ENCODE results near the gene GARIN5B. TPM values are rescaled to one million over a fixed set of nuclear protein-coding genes. Genes with fewer than 3 reads are reported as not detected.

The GARIN5B gene
- polyA plus RNA-seq, 1 of the 3 experiments (the other 2 are of a cell fraction), result not detected

- ChIA-PET CTCF (interaction anchor here (0.6 to 2.4 kb wide), 7 partner anchors 12 to 60 kb away, joined by 3 to 11 read pairs (median 4); partner anchors contain the start of genes HSPBP1 and TMEM238), POLR2A (interaction anchor here (0.6 to 2.0 kb wide), 12 partner anchors 10 to 314 kb away, joined by 3 to 21 read pairs (median 3); partner anchors contain the start of genes PPP6R1, TMEM238 and UBE2S)
- WGBS (ENCODE audit: low lambda C conversion rate), result 6% methylated on average over 24 of the region's 44 CpGs
- H2AFZ ChIP-seq (ENCODE audit: low read depth), result no peak overlapping the region
- TF ChIP-seq MXI1 (IDR thresholded peaks at IDR 0.05; ENCODE audit: low read depth, low read length) (no peak), POLR2AphosphoS5 (IDR thresholded peaks at IDR 0.05; ENCODE audit: low read depth, low read length) (peak; percentile 67), FOSL2 (IDR thresholded peaks at IDR 0.05; ENCODE audit: borderline replicate concordance, low read depth) (no peak)
- no peaks in the 10 kb centered on the region for H3K9me3 ChIP-seq
- H4K20me1 ChIP-seq (ENCODE audit: insufficient read depth), result no peaks in the 10 kb centered on the region
- peaks cover 9% of the 10 kb centered on the region; the same call in 1 of the 2 replicates for H3K79me2 ChIP-seq (ENCODE audit: insufficient read depth)
- peak overlapping the region; percentile 100 for H3K4me2 ChIP-seq
- peaks cover 0 to 4% of the 10 kb centered on the region in 2 experiments for H3K36me3 ChIP-seq (replicated peaks in 1 of 2; ENCODE audit: control insufficient read depth in 1 of 2, insufficient read depth in 2 of 2, low read length in 1 of 2)
- H3K9ac ChIP-seq, result peak overlapping the region; percentile 85
- H3K4me3 ChIP-seq (ENCODE audit: low read depth in 2 of 2, low read length in 1 of 2), result peak overlapping the region; percentile 73 to 75
- no peaks in the 10 kb centered on the region for H3K27me3 ChIP-seq (ENCODE audit: insufficient read depth)
- H3K27ac ChIP-seq (ENCODE audit: low read depth in 2 of 2, low read length in 1 of 2), result peak overlapping the region; percentile 56 to 87; a peak in 3 of 4 replicates
- H3F3A ChIP-seq (replicated peaks; ENCODE audit: insufficient read depth), result no peaks in the 10 kb centered on the region
- DNase-seq, result peak; percentile 63
- no peaks in the 10 kb centered on the region for H3K9me2 ChIP-seq
- peaks cover 0 to 37% of the 10 kb centered on the region in 2 experiments; a peak in 2 of 4 replicates for H3K4me1 ChIP-seq (ENCODE audit: control insufficient read depth in 1 of 2, insufficient read depth in 2 of 2, low read depth in 1 of 2, low read length in 1 of 2)
These were observed 22.9 kb downstream of the GARIN5B start for GRCh38 chr19:55339889-55340783.

GRCh38 chr19:55339105-55339888, 23.8 kb downstream of the GARIN5B start, which contains the start of gene KMT5C:
Gene KMT5C (plus strand): TSS chr19:55339876. CDS start chr19:55341937, 2,061 bp downstream.
- Histone ChIP-seq H4K20me1 (ENCODE audit: insufficient read depth) (no peaks in the 10 kb centered on the region), H3K79me2 (ENCODE audit: insufficient read depth) (peaks cover 9% of the 10 kb centered on the region; the same call in 1 of the 2 replicates), H3K36me3 (replicated peaks in 1 of 2; ENCODE audit: control insufficient read depth in 1 of 2, insufficient read depth in 2 of 2, low read length in 1 of 2) (peaks cover 0 to 4% of the 10 kb centered on the region in 2 experiments), H3K27me3 (ENCODE audit: insufficient read depth) (no peaks in the 10 kb centered on the region), H3K4me3 (ENCODE audit: low read depth in 2 of 2, low read length in 1 of 2) (peak within 1 kb of the TSS; percentile 75), H3K9me2 (no peaks in the 10 kb centered on the region), H2AFZ (ENCODE audit: low read depth) (peak within 1 kb of the TSS; percentile 90; the same call in 1 of the 2 replicates), H3K9ac (peak within 1 kb of the TSS; percentile 99), H3F3A (replicated peaks; ENCODE audit: insufficient read depth) (no peaks in the 10 kb centered on the region), H3K4me2 (peak within 1 kb of the TSS; percentile 100), H3K27ac (ENCODE audit: low read depth in 2 of 2, low read length in 1 of 2) (peak within 1 kb of the TSS; percentile 97 to 98), H3K9me3 (no peaks in the 10 kb centered on the region), H3K4me1 (ENCODE audit: control insufficient read depth in 1 of 2, insufficient read depth in 2 of 2, low read depth in 1 of 2, low read length in 1 of 2) (peaks cover 0 to 29% of the 10 kb centered on the region in 2 experiments; a peak in 2 of 4 replicates)
- ChIA-PET POLR2A (interaction anchor here (0.6 to 2.0 kb wide), 15 partner anchors 14 to 1227 kb away, joined by 3 to 21 read pairs (median 4); partner anchors contain the start of genes PPP6R1, TMEM238, TMEM86B and UBE2S), CTCF (interaction anchor here (0.8 to 2.4 kb wide), 9 partner anchors 11 to 59 kb away, joined by 3 to 11 read pairs (median 4); partner anchors contain the start of gene HSPBP1)
- peak; percentile 97 for DNase-seq
- 0% methylated on average over 48 of the region's 63 CpGs for WGBS (ENCODE audit: low lambda C conversion rate)
- TF ChIP-seq RAD21 (IDR thresholded peaks at IDR 0.05; ENCODE audit: low read length), result peak; percentile 8; the same call in 1 of the 2 replicates
- TF ChIP-seq FOXJ3 (CRISPR knock-in tag; IDR thresholded peaks at IDR 0.05), result peak; percentile 5; the same call in 1 of the 2 replicates
- no peak for TF ChIP-seq YY1 (IDR thresholded peaks at IDR 0.05; ENCODE audit: low read depth)
- no peak for TF ChIP-seq EZH2phosphoT487 (IDR thresholded peaks at IDR 0.05; ENCODE audit: borderline replicate concordance, low read depth)
- no peak for TF ChIP-seq TCF12 (IDR thresholded peaks at IDR 0.05)
- TF ChIP-seq SIN3A (IDR thresholded peaks at IDR 0.05; ENCODE audit: borderline replicate concordance, low read depth, low read length), result peak; percentile 65; the same call in 1 of the 2 replicates
- TF ChIP-seq, protein P1, sequence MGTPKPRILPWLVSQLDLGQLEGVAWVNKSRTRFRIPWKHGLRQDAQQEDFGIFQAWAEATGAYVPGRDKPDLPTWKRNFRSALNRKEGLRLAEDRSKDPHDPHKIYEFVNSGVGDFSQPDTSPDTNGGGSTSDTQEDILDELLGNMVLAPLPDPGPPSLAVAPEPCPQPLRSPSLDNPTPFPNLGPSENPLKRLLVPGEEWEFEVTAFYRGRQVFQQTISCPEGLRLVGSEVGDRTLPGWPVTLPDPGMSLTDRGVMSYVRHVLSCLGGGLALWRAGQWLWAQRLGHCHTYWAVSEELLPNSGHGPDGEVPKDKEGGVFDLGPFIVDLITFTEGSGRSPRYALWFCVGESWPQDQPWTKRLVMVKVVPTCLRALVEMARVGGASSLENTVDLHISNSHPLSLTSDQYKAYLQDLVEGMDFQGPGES (IDR thresholded peaks at IDR 0.05; ENCODE audit: low read depth, low read length), result peak; percentile 84
- TF ChIP-seq RXRA (IDR thresholded peaks at IDR 0.05; ENCODE audit: borderline replicate concordance, low read depth), result no peak
- peak; percentile 98 for TF ChIP-seq PBX3 (IDR thresholded peaks at IDR 0.05)
- TF ChIP-seq POLR2AphosphoS5 (IDR thresholded peaks at IDR 0.05; ENCODE audit: low read depth, low read length), result peak; percentile 55; the same call in 1 of the 2 replicates
- no peak for TF ChIP-seq USF1 (IDR thresholded peaks at IDR 0.05; ENCODE audit: borderline replicate concordance, low read depth)
- TF ChIP-seq SMC3 (IDR thresholded peaks at IDR 0.05; ENCODE audit: low read depth, low read length), result no peak
- TF ChIP-seq, protein P2, sequence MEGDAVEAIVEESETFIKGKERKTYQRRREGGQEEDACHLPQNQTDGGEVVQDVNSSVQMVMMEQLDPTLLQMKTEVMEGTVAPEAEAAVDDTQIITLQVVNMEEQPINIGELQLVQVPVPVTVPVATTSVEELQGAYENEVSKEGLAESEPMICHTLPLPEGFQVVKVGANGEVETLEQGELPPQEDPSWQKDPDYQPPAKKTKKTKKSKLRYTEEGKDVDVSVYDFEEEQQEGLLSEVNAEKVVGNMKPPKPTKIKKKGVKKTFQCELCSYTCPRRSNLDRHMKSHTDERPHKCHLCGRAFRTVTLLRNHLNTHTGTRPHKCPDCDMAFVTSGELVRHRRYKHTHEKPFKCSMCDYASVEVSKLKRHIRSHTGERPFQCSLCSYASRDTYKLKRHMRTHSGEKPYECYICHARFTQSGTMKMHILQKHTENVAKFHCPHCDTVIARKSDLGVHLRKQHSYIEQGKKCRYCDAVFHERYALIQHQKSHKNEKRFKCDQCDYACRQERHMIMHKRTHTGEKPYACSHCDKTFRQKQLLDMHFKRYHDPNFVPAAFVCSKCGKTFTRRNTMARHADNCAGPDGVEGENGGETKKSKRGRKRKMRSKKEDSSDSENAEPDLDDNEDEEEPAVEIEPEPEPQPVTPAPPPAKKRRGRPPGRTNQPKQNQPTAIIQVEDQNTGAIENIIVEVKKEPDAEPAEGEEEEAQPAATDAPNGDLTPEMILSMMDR (IDR thresholded peaks at IDR 0.05), result peak; percentile 33; the same call in 1 of the 2 replicates
- no peak; the same call in none of the 2 replicates for TF ChIP-seq TAF1 (IDR thresholded peaks at IDR 0.05; ENCODE audit: borderline replicate concordance, low read depth, low read length)
- TF ChIP-seq CHD2 (IDR thresholded peaks at IDR 0.05; ENCODE audit: low read length, partially characterized antibody), result peak; percentile 90
- TF ChIP-seq FOXM1 (IDR thresholded peaks at IDR 0.05; ENCODE audit: low read depth), result no peak
- no peak for TF ChIP-seq FOSL2 (IDR thresholded peaks at IDR 0.05; ENCODE audit: borderline replicate concordance, low read depth)
